Erythroblast (primary cell): ENCODE results near the gene FZD8.

ENCODE experiments used
- GATA1 ChIP-seq: IDR thresholded peaks from 2 replicates; pipeline ENCODE4 v1.6.1; 2011; ENCODE audit warnings: low read depth, mild to moderate bottlenecking, control low read depth, low read length, moderate library complexity
- POLR2A ChIP-seq: IDR thresholded peaks from 2 replicates; pipeline ENCODE4 v1.6.1; 2011; ENCODE audit warnings: mild to moderate bottlenecking, low read length

DNA sequence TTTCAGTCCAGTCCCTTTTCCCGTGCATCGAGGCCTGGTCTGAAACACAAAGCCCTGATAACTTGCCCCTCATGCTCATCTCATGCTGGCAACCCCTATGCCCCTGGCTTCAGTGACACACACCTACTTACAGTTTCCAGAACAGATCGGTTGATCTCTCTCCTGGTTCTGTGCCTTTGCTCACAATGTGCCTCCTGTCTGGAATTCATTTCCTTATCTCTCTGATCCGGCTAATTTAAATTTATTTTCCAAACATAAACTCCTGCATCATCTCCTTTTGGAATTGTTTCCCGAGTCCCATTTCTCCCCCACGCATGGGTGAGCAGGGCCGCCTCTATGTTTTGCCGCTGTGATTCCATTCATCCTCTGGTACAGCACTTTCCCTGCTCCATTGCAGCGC, 25.9 kb upstream of the FZD8 start:
- TF ChIP-seq POLR2A (no peak), GATA1 (no peak)
